Osteoblast (primary cell): ENCODE measurements around the gene ALDH8A1. TPM values are rescaled to one million over a fixed set of nuclear protein-coding genes. Genes with fewer than 3 reads are reported as not detected.

Experiments
- DNase-seq: peaks from one replicate; pipeline ENCODE4 v3.0.0; 2011; ENCODE audit warnings: low spot score, mixed read lengths; ENCODE audit not compliant: insufficient read length; ENCODE audit errors: missing footprints
- H2AFZ ChIP-seq: 2 replicates; pipeline ENCODE4 v1.6.0; 2011; ENCODE audit warnings: mild to moderate bottlenecking, low read length
- H3K27ac ChIP-seq: 2 replicates; pipeline ENCODE4 v1.5.1; 2011; ENCODE audit warnings: mild to moderate bottlenecking, low read depth, low read length, moderate library complexity
- H3K27me3 ChIP-seq: 2 replicates; pipeline ENCODE4 v1.6.0; 2012; ENCODE audit warnings: mild to moderate bottlenecking, control low read depth, inconsistent platforms, low read length, moderate library complexity; ENCODE audit not compliant: insufficient read depth
- H3K36me3 ChIP-seq: 2 replicates; pipeline ENCODE4 v1.5.1; 2011; ENCODE audit warnings: mild to moderate bottlenecking, low read length, control low read depth, moderate library complexity; ENCODE audit not compliant: insufficient read depth
- H3K4me1 ChIP-seq: 2 replicates; pipeline ENCODE4 v1.5.1; 2011; ENCODE audit warnings: mild to moderate bottlenecking, low read length, control low read depth, moderate library complexity; ENCODE audit not compliant: insufficient read depth
- H3K4me2 ChIP-seq: 2 replicates; pipeline ENCODE4 v1.6.0; 2011; ENCODE audit warnings: mild to moderate bottlenecking, low read length; ENCODE audit not compliant: insufficient read depth
- H3K4me3 ChIP-seq: fragments of 200-600 bp; sonication (generic); 3 replicates; pipeline ENCODE4 v1.5.1; 2012; ENCODE audit warnings: mild to moderate bottlenecking, low read length, inconsistent platforms; ENCODE audit not compliant: insufficient read depth
- H3K79me2 ChIP-seq: 2 replicates; pipeline ENCODE4 v1.6.0; 2012; ENCODE audit warnings: mild to moderate bottlenecking, low read length, control low read depth, inconsistent platforms; ENCODE audit not compliant: insufficient read depth
- H3K9me3 ChIP-seq: 2 replicates; pipeline ENCODE4 v1.5.1; 2011; ENCODE audit warnings: low read depth, low read length, control low read depth
- H4K20me1 ChIP-seq: 2 replicates; pipeline ENCODE4 v1.6.0; 2012; ENCODE audit warnings: mild to moderate bottlenecking, low read length, control low read depth; ENCODE audit not compliant: insufficient read depth
- CTCF ChIP-seq: IDR thresholded peaks from 2 replicates; pipeline ENCODE4 v1.5.1; 2011; ENCODE audit warnings: mild to moderate bottlenecking, low read depth, low read length, moderate library complexity; ENCODE audit errors: extremely low read depth
- total RNA-seq: library from RNA; depleted of rRNA; stranded (reverse); fragments of >200 nt; gene quantifications from 2 replicates; pipeline ENCODE4 v1.2.3, GENCODE V29; 2012

The ALDH8A1 gene
- total RNA-seq, 1 donor = under 0.01 TPM

GRCh38 chr6:134868812-134869211, 81.1 kb downstream of the ALDH8A1 start:
- H3K79me2 ChIP-seq = no peaks in the 10 kb centered on the region
- peaks cover 7% of the 10 kb centered on the region for H3K27me3 ChIP-seq
- H3K4me1 ChIP-seq = no peaks in the 10 kb centered on the region
- no peak for TF ChIP-seq CTCF
- H3K27ac ChIP-seq = no peak overlapping the region
- DNase-seq = no peak
- H3K4me3 ChIP-seq = no peak overlapping the region
- no peaks in the 10 kb centered on the region for H4K20me1 ChIP-seq
- no peak overlapping the region for H3K4me2 ChIP-seq
- H3K9me3 ChIP-seq = no peaks in the 10 kb centered on the region
- H2AFZ ChIP-seq = no peak overlapping the region
- no peaks in the 10 kb centered on the region for H3K36me3 ChIP-seq

Other genes with a start within 250 kb of the ALDH8A1 start
- 86.9 and 94.8 TPM in 2 replicates for gene HBS1L, start 104.7 kb upstream of the ALDH8A1 start, total RNA-seq
- under 0.01 and 0.36 TPM in 2 replicates for gene MYB, start 231.2 kb upstream of the ALDH8A1 start, total RNA-seq